Sigmoid colon (tissue), 7 donors: Measurements from ENCODE around the gene ZSWIM6. TPM values are rescaled to one million over a fixed set of nuclear protein-coding genes. Genes with fewer than 3 reads are reported as not detected.

ENCODE experiments used
- DNase-seq: peaks from one replicate; pipeline ENCODE4 v3.0.0-alpha.2; 2019
- H3K27ac ChIP-seq, 4 donors: fragments of 200-600 bp; sonication (generic); one replicate each; pipeline ENCODE4 v1.5.1; 2016 to 2019; ENCODE audit warnings: mild to moderate bottlenecking in 1 of 4
- H3K27me3 ChIP-seq, 3 donors: fragments of 200-600 bp; sonication (generic); one replicate each; pipeline ENCODE4 v1.5.1; 2019; ENCODE audit warnings: mild to moderate bottlenecking in 1 of 3
- H3K36me3 ChIP-seq, 4 donors: fragments of 200-600 bp; sonication (generic); one replicate each; pipeline ENCODE4 v1.5.1; 2016 to 2019
- H3K4me1 ChIP-seq, 4 donors: fragments of 200-600 bp; sonication (generic); one replicate each; pipeline ENCODE4 v1.5.1; 2017 to 2019
- H3K4me3 ChIP-seq, 4 donors: fragments of 200-600 bp; sonication (generic); one replicate each; pipeline ENCODE4 v1.5.1; 2017 to 2019; ENCODE audit warnings: mild to moderate bottlenecking in 2 of 4, moderate library complexity in 1 of 4
- H3K9me3 ChIP-seq, 4 donors: fragments of 200-600 bp in 3 of 4; sonication (generic) in 3 of 4; one replicate each; pipeline versions ENCODE4 v1.5.1 to v1.6.1; 2013 to 2019
- CTCF ChIP-seq, 4 experiments: fragments of 450-650 bp in 3 of 4; fragments of 200-600 bp in 1 of 4; IDR thresholded peaks; one replicate each; pipeline ENCODE4 v1.5.1; 2016 to 2019; ENCODE audit warnings: antibody characterized with exemption in 4 of 4, mild to moderate bottlenecking in 3 of 4, moderate library complexity in 2 of 4
- EP300 ChIP-seq, 4 donors: sonication (generic); formaldehyde crosslinking; IDR thresholded peaks; one replicate each; pipeline ENCODE4 v1.6.1; 2017; ENCODE audit warnings: antibody characterized with exemption in 4 of 4
- POLR2A ChIP-seq, 2 donors: fragments of 450-650 bp; IDR thresholded peaks; one replicate each; pipeline ENCODE4 v1.6.1; 2016; ENCODE audit warnings: antibody characterized with exemption in 2 of 2, mild to moderate bottlenecking in 2 of 2, moderate library complexity in 2 of 2
- POLR2AphosphoS5 ChIP-seq, 4 donors: sonication (generic); formaldehyde crosslinking; IDR thresholded peaks; one replicate each; pipeline ENCODE4 v1.6.1; 2017; ENCODE audit warnings: antibody characterized with exemption in 4 of 4
- WGBS, 2 donors: extraction: QIAGEN DNeasy Blood & Tissue Kit; methylation state at CpG; one replicate each; pipeline ENCODE4 v1.1.7; 2013; 5-methylcytosine and 5-hydroxymethylcytosine counted together
- intact Hi-C: fragments of 100-400 bp; cut with DNase I; formaldehyde crosslinking; loops from one replicate; pipeline ENCODE4 v1.15.1; 2023
- polyA plus RNA-seq, 3 donors: library from polyadenylated mRNA; stranded (reverse); fragments of 200-250 nt; gene quantifications; one replicate each; pipeline ENCODE4 v1.2.3, GENCODE V29; 2013
- total RNA-seq, 4 donors: library from RNA; depleted of rRNA; stranded (reverse); fragments of >200 nt; gene quantifications; one replicate each; pipeline ENCODE4 v1.1.0, GENCODE V29; 2016
- donor health status: healthy with polysubstance abuse.
- donor health status: Bipolar disorder and iron deficiency.
- donor health status: healthy.

Gene ZSWIM6
- total RNA-seq (10 to 100 TPM; 11.3 to 17.7 (median 13.3) TPM), polyA plus RNA-seq (1 to 10 TPM; 4.2 to 6.7 (median 5.8) TPM)

DNA sequence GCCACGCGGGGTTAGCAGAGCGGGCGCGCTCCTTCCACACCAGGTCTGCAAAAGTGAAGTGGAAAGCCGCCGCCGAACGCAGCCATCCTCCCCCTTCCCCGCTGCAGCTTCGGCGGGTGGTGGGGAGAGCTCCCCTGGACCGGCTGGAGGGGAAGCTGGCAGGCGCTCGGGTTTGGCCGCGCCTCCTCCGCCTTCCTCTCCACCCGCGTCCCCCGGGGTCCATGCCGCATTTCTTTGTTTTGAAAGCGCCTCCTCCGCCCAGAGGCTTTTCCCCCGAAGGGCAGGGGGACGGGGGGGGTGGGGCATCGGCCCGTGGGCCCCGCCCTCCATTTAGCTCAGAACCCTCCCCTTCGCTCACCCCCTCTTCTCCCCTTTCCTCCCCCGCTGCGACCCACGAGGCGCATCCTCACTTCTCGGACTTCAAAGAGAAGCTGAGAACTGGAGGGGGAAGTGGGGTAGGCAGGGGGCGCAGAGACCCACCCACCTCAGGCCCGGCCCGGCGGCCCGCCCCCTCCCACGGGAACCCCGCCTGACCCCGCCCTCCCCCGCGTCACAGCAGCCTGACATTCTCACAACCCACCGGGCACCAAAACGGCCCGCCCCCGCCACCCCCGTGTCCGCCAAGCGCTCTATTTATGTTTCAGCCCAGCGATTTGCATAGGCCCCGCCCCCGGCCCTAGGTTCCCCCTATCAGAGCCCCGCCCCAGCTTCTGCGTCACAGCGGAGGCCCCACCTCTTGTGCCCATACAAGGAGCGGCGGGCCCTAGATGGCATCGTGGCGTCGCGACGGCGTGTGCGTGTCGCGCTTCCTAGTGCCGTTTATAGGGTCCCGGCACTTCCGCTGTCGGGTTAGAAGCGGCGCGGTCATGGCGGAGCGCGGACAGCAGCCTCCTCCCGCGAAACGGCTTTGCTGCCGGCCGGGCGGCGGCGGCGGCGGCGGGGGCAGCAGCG lies at the start of gene ZSWIM6:
TSS of gene ZSWIM6 (plus strand) at position 852 of the 951 bp plus-strand sequence. CDS start at position 867, 15 bp downstream.
- WGBS, 2 donors: 1% methylated on average over 91 of the region's 91 CpGs
- DNase-seq: peak; percentile 100
- intact Hi-C loops: loop anchor here (2.0 to 5.0 kb wide), 4 partner anchors 51 to 384 kb away; partner anchors contain the start of genes ERCC8, NDUFAF2 and SMIM15

GRCh38 chr5:61283471-61283870 lies 48.6 kb upstream of the ZSWIM6 start:
- Histone ChIP-seq H3K27ac (no peak overlapping the region), H3K4me1 (peaks cover 0 to 17% (median 15%) of the 10 kb centered on the region in 4 donors), H3K4me3 (no peak overlapping the region), H3K27me3 (no peaks in the 10 kb centered on the region), H3K9me3 (no peaks in the 10 kb centered on the region), H3K36me3 (no peaks in the 10 kb centered on the region)
- TF ChIP-seq EP300 (IDR thresholded peaks at IDR 0.05) (no peak), CTCF (IDR thresholded peaks at IDR 0.05) (no peak), POLR2A (IDR thresholded peaks at IDR 0.05) (no peak), POLR2AphosphoS5 (IDR thresholded peaks at IDR 0.05) (no peak)
- intact Hi-C loops: no loop called here
- WGBS, 2 donors: 93% methylated on average over 3 of the region's 3 CpGs
- no peak for DNase-seq

More for the DNA sequence above, at the start of gene ZSWIM6:
- Histone ChIP-seq H3K4me1 (peaks cover 0 to 52% (median 37%) of the 10 kb centered on the region in 4 donors), H3K4me3 (peak within 1 kb of the TSS; percentile 83 to 99 (median 97)), H3K27me3 (no peaks in the 10 kb centered on the region), H3K36me3 (no peaks in the 10 kb centered on the region), H3K9me3 (no peaks in the 10 kb centered on the region), H3K27ac (peak within 1 kb of the TSS; percentile 91 to 99 (median 94))
- peak; percentile 82 to 90 for TF ChIP-seq POLR2A (IDR thresholded peaks at IDR 0.05)
- peak in 2 of 4 donors; percentile 15 to 18 for TF ChIP-seq EP300 (IDR thresholded peaks at IDR 0.05)
- TF ChIP-seq CTCF (IDR thresholded peaks at IDR 0.05): no peak
- peak; percentile 100 for TF ChIP-seq POLR2AphosphoS5 (IDR thresholded peaks at IDR 0.05)

- intact Hi-C loops: no loop called here
- H3K36me3 ChIP-seq: no peaks in the 10 kb centered on the region
- no peak overlapping the region for H3K4me3 ChIP-seq
- no peak for TF ChIP-seq CTCF (IDR thresholded peaks at IDR 0.05)
- TF ChIP-seq POLR2AphosphoS5 (IDR thresholded peaks at IDR 0.05): no peak
- no peak for TF ChIP-seq POLR2A (IDR thresholded peaks at IDR 0.05)
- no peak for TF ChIP-seq EP300 (IDR thresholded peaks at IDR 0.05)
- H3K27me3 ChIP-seq: no peaks in the 10 kb centered on the region
- H3K4me1 ChIP-seq: peaks cover 0 to 17% (median 11%) of the 10 kb centered on the region in 4 donors
- DNase-seq: no peak
- H3K9me3 ChIP-seq: no peaks in the 10 kb centered on the region
- no peak overlapping the region for H3K27ac ChIP-seq
Observed at GRCh38 chr5:61285531-61285930, 46.5 kb upstream of the ZSWIM6 start.

- H3K36me3 ChIP-seq: no peaks in the 10 kb centered on the region
- no peak overlapping the region for H3K4me3 ChIP-seq
- WGBS, 2 donors: 86 to 90% methylated on average over 5 of the region's 5 CpGs
- peaks cover 0 to 15% (median 7%) of the 10 kb centered on the region in 4 donors for H3K4me1 ChIP-seq
- TF ChIP-seq POLR2A (IDR thresholded peaks at IDR 0.05) (no peak), CTCF (IDR thresholded peaks at IDR 0.05) (no peak), EP300 (IDR thresholded peaks at IDR 0.05) (no peak), POLR2AphosphoS5 (IDR thresholded peaks at IDR 0.05) (no peak)
- intact Hi-C loops: no loop called here
- H3K27me3 ChIP-seq: no peaks in the 10 kb centered on the region
- no peak for DNase-seq
- H3K9me3 ChIP-seq: no peaks in the 10 kb centered on the region
- peak overlapping the region in 1 of 4 donors; percentile 49 for H3K27ac ChIP-seq
Observed at GRCh38 chr5:61286446-61287132, 45.5 kb upstream of the ZSWIM6 start.
